Activated CD8-positive, alpha-beta memory T cell treated with anti-CD3 and anti-CD28 coated beads, Interleukin-2, amount 50 U/mL, for 48 hours (primary cell): Measurements from ENCODE around the gene U2SURP.

Experiments
- DNase-seq: peaks from one replicate; pipeline ENCODE4 v3.0.0-alpha.2; 2020

Gene U2SURP

GRCh38 chr3:143001369-143002082 is at the start of gene U2SURP:
Gene U2SURP (plus strand): TSS chr3:143001570. CDS start chr3:143001629, 59 bp downstream.
- DNase-seq, result peak; percentile 91

- DNase-seq, result no peak
Measured at GRCh38 chr3:142951794-142952193, 49.6 kb upstream of the U2SURP start.

GRCh38 chr3:142952272-142953193 is 48.8 kb upstream of the U2SURP start:
- no peak for DNase-seq

GRCh38 chr3:142953443-142953842 is 47.9 kb upstream of the U2SURP start:
- no peak for DNase-seq

- DNase-seq, result no peak
Measured at GRCh38 chr3:142958707-142959106, 42.7 kb upstream of the U2SURP start.

GRCh38 chr3:142960322-142960850 is 41.0 kb upstream of the U2SURP start:
- no peak for DNase-seq

- no peak for DNase-seq
Measured at GRCh38 chr3:142961539-142961938, 39.8 kb upstream of the U2SURP start.

GRCh38 chr3:142962175-142962519 is 39.2 kb upstream of the U2SURP start:
- no peak for DNase-seq

- no peak for DNase-seq
Measured at GRCh38 chr3:142962520-142963233, 38.7 kb upstream of the U2SURP start.

GRCh38 chr3:142963234-142963515 is 38.2 kb upstream of the U2SURP start:
- no peak for DNase-seq

GRCh38 chr3:142963516-142964448 is 37.6 kb upstream of the U2SURP start, which contains the start of gene PAQR9:
Gene PAQR9 (minus strand): TSS chr3:142963674. CDS start chr3:142963336, 338 bp downstream.
- peak; percentile 59 for DNase-seq

- no peak for DNase-seq
Measured at GRCh38 chr3:142965581-142965980, 35.8 kb upstream of the U2SURP start.

GRCh38 chr3:142966808-142967207 is 34.6 kb upstream of the U2SURP start:
- DNase-seq, result no peak

GRCh38 chr3:142968319-142969025 is 32.9 kb upstream of the U2SURP start:
- DNase-seq, result no peak

- no peak for DNase-seq
Measured at GRCh38 chr3:142971431-142971830, 29.9 kb upstream of the U2SURP start.

- DNase-seq, result no peak
Measured at GRCh38 chr3:142972092-142972753, 29.1 kb upstream of the U2SURP start.

GRCh38 chr3:142973217-142974009 is 28.0 kb upstream of the U2SURP start:
- DNase-seq, result no peak

GRCh38 chr3:142975316-142975995 is 25.9 kb upstream of the U2SURP start:
- DNase-seq, result no peak

GRCh38 chr3:142976621-142977398 is 24.6 kb upstream of the U2SURP start:
- DNase-seq, result no peak
